OCI-LY1 (cell line): ENCODE data around the gene RNF212.

Experiments used
- H2AFZ ChIP-seq: fragments of 200-600 bp; sonication (generic), shearing (Covaris generic); 2 replicates; pipeline ENCODE4 v1.6.0; 2014; ENCODE audit warnings: antibody characterized with exemption, mild to moderate bottlenecking, low read length
- H3F3A ChIP-seq: fragments of 200-600 bp; sonication (generic), shearing (Covaris generic); 2 replicates; pipeline ENCODE4 v1.6.0; 2014; ENCODE audit warnings: mild to moderate bottlenecking, antibody characterized with exemption, low read length, moderate library complexity; ENCODE audit not compliant: insufficient read depth
- H3K27ac ChIP-seq: fragments of 200-600 bp; sonication (generic); 2 replicates; pipeline ENCODE4 v1.5.1; 2014; ENCODE audit warnings: low read length, mixed run types, mild to moderate bottlenecking, low read depth; ENCODE audit not compliant: poor library complexity, severe bottlenecking
- H3K27me3 ChIP-seq: fragments of 200-600 bp; sonication (generic); 2 replicates; pipeline ENCODE4 v1.6.0; 2014; ENCODE audit warnings: antibody characterized with exemption, mild to moderate bottlenecking, low read length, moderate library complexity; ENCODE audit not compliant: insufficient read depth
- H3K36me3 ChIP-seq: fragments of 200-600 bp; sonication (generic); 2 replicates; pipeline ENCODE4 v1.6.1; 2014; ENCODE audit warnings: mild to moderate bottlenecking, antibody characterized with exemption, low read length, moderate library complexity, mixed read lengths; ENCODE audit not compliant: insufficient read depth
- H3K4me1 ChIP-seq: fragments of 200-600 bp; sonication (generic); 2 replicates; pipeline ENCODE4 v1.5.1; 2014; ENCODE audit warnings: mild to moderate bottlenecking, low read length, moderate library complexity; ENCODE audit not compliant: insufficient read depth, severe bottlenecking
- H3K4me2 ChIP-seq: fragments of 200-600 bp; sonication (generic), shearing (Covaris generic); 2 replicates; pipeline ENCODE4 v1.6.1; 2014; ENCODE audit warnings: low read length
- H3K4me3 ChIP-seq: fragments of 200-600 bp; sonication (generic); 2 replicates; pipeline ENCODE4 v1.5.1; 2014; ENCODE audit warnings: low read length, low read depth, mild to moderate bottlenecking, mixed read lengths; ENCODE audit not compliant: poor library complexity, severe bottlenecking
- H3K79me2 ChIP-seq: fragments of 200-600 bp; shearing (Covaris generic); 2 replicates; pipeline ENCODE4 v1.6.1; 2016; ENCODE audit warnings: mixed run types, low read length, mixed read lengths; ENCODE audit not compliant: insufficient read depth
- H3K9ac ChIP-seq: fragments of 200-600 bp; sonication (generic), shearing (Covaris generic); 2 replicates; pipeline ENCODE4 v1.6.1; 2014; ENCODE audit warnings: mild to moderate bottlenecking, low read length, mixed read lengths
- H3K9me2 ChIP-seq: fragments of 200-600 bp; sonication (generic), shearing (Covaris generic); 2 replicates; pipeline ENCODE4 v1.6.1; 2014; ENCODE audit warnings: low read depth, mild to moderate bottlenecking, low read length, mixed read lengths
- H3K9me3 ChIP-seq: fragments of 200-600 bp; shearing (Covaris generic); 2 replicates; pipeline ENCODE4 v1.6.1; 2014; ENCODE audit warnings: low read length, mixed read lengths
- H4K20me1 ChIP-seq: fragments of 200-600 bp; sonication (generic), shearing (Covaris generic); 2 replicates; pipeline ENCODE4 v1.6.0; 2016; ENCODE audit warnings: mild to moderate bottlenecking, low read length; ENCODE audit not compliant: insufficient read depth
- EZH2 ChIP-seq: fragments of 200-600 bp; sonication (generic), shearing (Covaris generic); IDR thresholded peaks from 2 replicates; pipeline ENCODE4 v1.8.0; 2017; ENCODE audit warnings: borderline replicate concordance, mixed run types, mild to moderate bottlenecking, antibody characterized with exemption, low read length, moderate library complexity, mixed read lengths
- TF ChIP-seq, protein P1 (sequence below): fragments of 200-600 bp; sonication (generic), shearing (Covaris generic); IDR thresholded peaks from 2 replicates; pipeline ENCODE4 v1.5.1; 2017; ENCODE audit warnings: mild to moderate bottlenecking, antibody characterized with exemption, low read length, moderate library complexity, mixed read lengths

RNF212 gene

GRCh38 chr4:1155314-1155713 is 42.0 kb upstream of the RNF212 start:
- Histone ChIP-seq H3K79me2 (no peaks in the 10 kb centered on the region), H3K4me2 (no peak overlapping the region), H2AFZ (no peak overlapping the region), H3K27ac (peak overlapping the region; percentile 49), H3K4me3 (no peak overlapping the region), H3F3A (no peaks in the 10 kb centered on the region), H4K20me1 (no peaks in the 10 kb centered on the region), H3K9me3 (no peaks in the 10 kb centered on the region), H3K27me3 (no peaks in the 10 kb centered on the region), H3K9me2 (no peaks in the 10 kb centered on the region), H3K4me1 (peaks cover 20% of the 10 kb centered on the region), H3K36me3 (no peaks in the 10 kb centered on the region; the same call in 1 of the 2 replicates), H3K9ac (no peak overlapping the region)
- TF ChIP-seq EZH2, result no peak
- TF ChIP-seq, protein P1, sequence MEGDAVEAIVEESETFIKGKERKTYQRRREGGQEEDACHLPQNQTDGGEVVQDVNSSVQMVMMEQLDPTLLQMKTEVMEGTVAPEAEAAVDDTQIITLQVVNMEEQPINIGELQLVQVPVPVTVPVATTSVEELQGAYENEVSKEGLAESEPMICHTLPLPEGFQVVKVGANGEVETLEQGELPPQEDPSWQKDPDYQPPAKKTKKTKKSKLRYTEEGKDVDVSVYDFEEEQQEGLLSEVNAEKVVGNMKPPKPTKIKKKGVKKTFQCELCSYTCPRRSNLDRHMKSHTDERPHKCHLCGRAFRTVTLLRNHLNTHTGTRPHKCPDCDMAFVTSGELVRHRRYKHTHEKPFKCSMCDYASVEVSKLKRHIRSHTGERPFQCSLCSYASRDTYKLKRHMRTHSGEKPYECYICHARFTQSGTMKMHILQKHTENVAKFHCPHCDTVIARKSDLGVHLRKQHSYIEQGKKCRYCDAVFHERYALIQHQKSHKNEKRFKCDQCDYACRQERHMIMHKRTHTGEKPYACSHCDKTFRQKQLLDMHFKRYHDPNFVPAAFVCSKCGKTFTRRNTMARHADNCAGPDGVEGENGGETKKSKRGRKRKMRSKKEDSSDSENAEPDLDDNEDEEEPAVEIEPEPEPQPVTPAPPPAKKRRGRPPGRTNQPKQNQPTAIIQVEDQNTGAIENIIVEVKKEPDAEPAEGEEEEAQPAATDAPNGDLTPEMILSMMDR, result no peak

GRCh38 chr4:1154523-1155182 is 41.3 kb upstream of the RNF212 start:
- Histone ChIP-seq H3K4me1 (peaks cover 20% of the 10 kb centered on the region), H4K20me1 (no peaks in the 10 kb centered on the region), H3K36me3 (no peaks in the 10 kb centered on the region; the same call in 1 of the 2 replicates), H3K4me3 (no peak overlapping the region), H2AFZ (no peak overlapping the region), H3K27me3 (no peaks in the 10 kb centered on the region), H3F3A (no peaks in the 10 kb centered on the region), H3K9ac (no peak overlapping the region), H3K9me2 (no peaks in the 10 kb centered on the region), H3K9me3 (no peaks in the 10 kb centered on the region), H3K27ac (peak overlapping the region; percentile 49), H3K4me2 (peak overlapping the region; percentile 36), H3K79me2 (no peaks in the 10 kb centered on the region)
- no peak for TF ChIP-seq EZH2
- TF ChIP-seq, protein P1, result no peak

- Histone ChIP-seq H3K36me3 (no peaks in the 10 kb centered on the region; the same call in 1 of the 2 replicates), H3K27ac (no peak overlapping the region), H3K27me3 (no peaks in the 10 kb centered on the region), H3K79me2 (no peaks in the 10 kb centered on the region), H3K9me2 (no peaks in the 10 kb centered on the region), H4K20me1 (no peaks in the 10 kb centered on the region), H3F3A (no peaks in the 10 kb centered on the region), H3K4me2 (peak overlapping the region; percentile 36), H3K9ac (no peak overlapping the region), H3K9me3 (no peaks in the 10 kb centered on the region), H3K4me3 (no peak overlapping the region), H2AFZ (no peak overlapping the region), H3K4me1 (peaks cover 20% of the 10 kb centered on the region)
- no peak for TF ChIP-seq EZH2
- TF ChIP-seq, protein P1, result no peak
Observed at GRCh38 chr4:1154126-1154522, 40.8 kb upstream of the RNF212 start.
